ENCODE data around the gene EML5.
A peak's percentile ranks its signal among the peaks of the same experiment; 100 is the strongest.

The EML5 gene

DNA sequence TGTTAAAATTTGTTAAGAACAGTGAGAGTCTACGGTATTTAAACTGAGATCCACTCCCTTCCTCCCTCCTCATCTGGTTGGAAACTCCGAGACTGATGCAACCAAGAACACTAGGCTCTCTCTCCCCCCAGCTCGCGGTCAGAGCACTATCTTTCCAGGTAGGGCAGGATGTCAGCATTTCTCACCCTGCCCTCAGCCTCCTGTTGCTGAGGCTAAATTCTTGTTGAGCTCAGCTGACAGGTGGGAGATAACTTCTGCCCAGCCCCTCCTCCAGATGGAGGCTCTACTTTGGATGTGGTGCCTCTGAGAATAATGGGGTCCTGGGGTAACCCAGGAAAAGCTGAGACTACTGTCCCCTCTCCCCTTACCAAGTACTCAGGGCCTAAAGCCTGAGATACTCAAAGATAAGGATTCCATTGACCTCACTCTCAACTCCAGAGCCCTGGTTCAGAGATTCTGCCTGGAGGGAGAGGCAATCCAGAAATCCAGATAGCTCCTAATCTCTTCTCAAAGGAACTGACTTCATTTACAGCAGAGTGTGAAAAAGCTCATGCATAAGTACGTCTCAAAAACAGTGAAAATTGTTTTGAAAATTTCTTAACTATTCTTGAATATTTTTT, 110.1 kb downstream of the EML5 start:
- TF ChIP-seq, protein P1, sequence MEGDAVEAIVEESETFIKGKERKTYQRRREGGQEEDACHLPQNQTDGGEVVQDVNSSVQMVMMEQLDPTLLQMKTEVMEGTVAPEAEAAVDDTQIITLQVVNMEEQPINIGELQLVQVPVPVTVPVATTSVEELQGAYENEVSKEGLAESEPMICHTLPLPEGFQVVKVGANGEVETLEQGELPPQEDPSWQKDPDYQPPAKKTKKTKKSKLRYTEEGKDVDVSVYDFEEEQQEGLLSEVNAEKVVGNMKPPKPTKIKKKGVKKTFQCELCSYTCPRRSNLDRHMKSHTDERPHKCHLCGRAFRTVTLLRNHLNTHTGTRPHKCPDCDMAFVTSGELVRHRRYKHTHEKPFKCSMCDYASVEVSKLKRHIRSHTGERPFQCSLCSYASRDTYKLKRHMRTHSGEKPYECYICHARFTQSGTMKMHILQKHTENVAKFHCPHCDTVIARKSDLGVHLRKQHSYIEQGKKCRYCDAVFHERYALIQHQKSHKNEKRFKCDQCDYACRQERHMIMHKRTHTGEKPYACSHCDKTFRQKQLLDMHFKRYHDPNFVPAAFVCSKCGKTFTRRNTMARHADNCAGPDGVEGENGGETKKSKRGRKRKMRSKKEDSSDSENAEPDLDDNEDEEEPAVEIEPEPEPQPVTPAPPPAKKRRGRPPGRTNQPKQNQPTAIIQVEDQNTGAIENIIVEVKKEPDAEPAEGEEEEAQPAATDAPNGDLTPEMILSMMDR (IDR thresholded peaks at IDR 0.05; ENCODE audit: extremely low read depth, insufficient read depth, missing control alignments) = no peak
- in situ Hi-C loops (cut with MboI; ENCODE audit: low pct_unique_long_range_greater_than_20kb, low sequenced_read_pairs, unreplicated experiment) = no loop called here
- DNase-seq (ENCODE audit: low spot score) = no peak

DNA sequence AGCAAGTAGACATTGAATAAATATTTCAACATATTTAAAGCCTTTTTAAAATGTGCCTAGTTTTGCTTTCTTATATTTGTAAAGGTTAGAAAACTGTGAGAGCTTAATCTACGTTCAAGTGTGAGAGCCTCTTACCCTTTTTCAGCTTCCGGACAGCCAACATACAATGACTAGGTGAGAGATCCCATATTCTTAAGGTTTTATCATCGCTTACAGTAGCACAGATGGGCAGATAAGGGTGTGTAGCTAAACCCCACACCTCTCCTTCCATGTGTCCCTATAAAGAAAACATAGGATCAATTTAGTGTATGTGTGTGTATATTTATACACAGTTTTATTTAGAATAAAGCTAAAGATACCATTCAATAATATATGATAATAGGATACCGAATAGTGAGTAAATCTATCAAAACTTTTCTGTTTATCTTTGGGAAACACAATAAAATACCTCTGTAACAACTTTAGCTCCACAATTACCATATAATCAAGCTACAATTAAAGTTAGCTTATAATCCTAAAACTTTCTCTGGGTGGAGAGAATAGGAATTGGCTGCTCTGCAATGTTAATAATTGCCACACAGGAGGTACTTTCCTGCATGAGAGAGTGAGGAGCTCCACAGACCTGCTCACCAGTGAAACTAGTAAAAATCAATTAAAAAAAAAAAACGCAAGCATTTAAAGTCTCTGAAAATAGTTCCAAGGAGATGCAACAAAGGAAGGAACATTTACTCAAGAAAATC, 110.8 kb downstream of the EML5 start:
- TF ChIP-seq, protein P1 (IDR thresholded peaks at IDR 0.05; ENCODE audit: extremely low read depth, insufficient read depth, missing control alignments) = no peak
- no peak for DNase-seq (ENCODE audit: low spot score)
- in situ Hi-C loops (cut with MboI; ENCODE audit: low pct_unique_long_range_greater_than_20kb, low sequenced_read_pairs, unreplicated experiment) = no loop called here

DNA sequence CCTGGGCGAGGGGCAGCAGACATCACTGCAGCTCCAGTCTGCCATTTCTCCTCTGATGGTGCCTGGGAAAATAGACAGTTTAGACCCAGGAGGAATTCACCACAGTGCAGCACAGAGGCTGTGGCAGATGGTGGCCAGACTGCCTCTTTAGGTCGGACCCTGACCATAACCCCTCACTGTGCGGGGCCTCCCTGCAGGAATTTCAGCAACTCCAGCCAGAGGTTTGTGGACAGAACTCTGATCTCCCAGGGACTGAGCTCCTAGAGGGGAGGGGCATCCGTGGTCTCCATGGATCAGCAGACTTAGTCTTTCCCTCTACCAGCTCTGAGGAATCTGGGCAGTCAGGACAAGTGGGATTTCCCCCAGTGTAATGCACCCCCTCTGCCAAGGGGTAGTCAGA, 123.4 kb downstream of the EML5 start:
- in situ Hi-C loops (cut with MboI; ENCODE audit: low pct_unique_long_range_greater_than_20kb, low sequenced_read_pairs, unreplicated experiment) = loop anchor here (25.0 kb wide), 1 partner anchor 193 kb away; no protein-coding TSS in a partner anchor
- TF ChIP-seq, protein P1 (IDR thresholded peaks at IDR 0.05; ENCODE audit: extremely low read depth, insufficient read depth, missing control alignments) = no peak
- no peak for DNase-seq (ENCODE audit: low spot score)

DNA sequence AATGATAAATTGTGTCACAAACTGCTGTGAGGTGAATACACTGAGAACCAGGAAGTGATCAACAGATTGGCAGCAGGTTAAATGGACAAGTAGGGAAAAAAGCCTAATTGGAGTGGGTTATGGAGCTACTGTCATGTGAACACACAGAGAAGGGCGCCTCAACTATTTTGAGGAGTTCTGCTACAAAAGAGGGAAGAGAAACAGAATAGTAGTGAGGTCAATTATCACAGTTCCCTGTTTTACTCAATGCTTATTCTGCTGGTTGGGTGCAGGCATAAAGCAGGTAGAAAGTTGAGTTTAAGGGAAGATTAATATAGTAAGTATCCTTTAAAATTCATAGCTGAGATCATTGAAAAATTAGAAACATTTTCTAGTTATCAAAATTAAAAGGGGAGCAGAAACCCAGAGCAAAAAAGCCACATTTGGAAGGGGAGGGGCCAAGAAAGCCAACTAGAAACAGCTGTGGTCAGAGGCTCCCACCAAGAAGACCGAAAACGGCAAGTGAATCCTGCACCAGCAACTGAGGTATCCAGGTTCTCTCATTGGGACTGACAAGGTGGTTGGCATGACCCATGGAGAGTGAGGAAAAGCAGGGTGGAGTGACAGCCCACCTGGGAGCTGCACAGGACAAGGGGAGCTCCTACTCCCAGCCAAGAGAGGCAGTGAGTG, 124.2 kb downstream of the EML5 start:
- in situ Hi-C loops (cut with MboI; ENCODE audit: low pct_unique_long_range_greater_than_20kb, low sequenced_read_pairs, unreplicated experiment) = loop anchor here (25.0 kb wide), 1 partner anchor 194 kb away; no protein-coding TSS in a partner anchor
- TF ChIP-seq, protein P1 (IDR thresholded peaks at IDR 0.05; ENCODE audit: extremely low read depth, insufficient read depth, missing control alignments) = no peak
- DNase-seq (ENCODE audit: low spot score) = peak; percentile 25

DNA sequence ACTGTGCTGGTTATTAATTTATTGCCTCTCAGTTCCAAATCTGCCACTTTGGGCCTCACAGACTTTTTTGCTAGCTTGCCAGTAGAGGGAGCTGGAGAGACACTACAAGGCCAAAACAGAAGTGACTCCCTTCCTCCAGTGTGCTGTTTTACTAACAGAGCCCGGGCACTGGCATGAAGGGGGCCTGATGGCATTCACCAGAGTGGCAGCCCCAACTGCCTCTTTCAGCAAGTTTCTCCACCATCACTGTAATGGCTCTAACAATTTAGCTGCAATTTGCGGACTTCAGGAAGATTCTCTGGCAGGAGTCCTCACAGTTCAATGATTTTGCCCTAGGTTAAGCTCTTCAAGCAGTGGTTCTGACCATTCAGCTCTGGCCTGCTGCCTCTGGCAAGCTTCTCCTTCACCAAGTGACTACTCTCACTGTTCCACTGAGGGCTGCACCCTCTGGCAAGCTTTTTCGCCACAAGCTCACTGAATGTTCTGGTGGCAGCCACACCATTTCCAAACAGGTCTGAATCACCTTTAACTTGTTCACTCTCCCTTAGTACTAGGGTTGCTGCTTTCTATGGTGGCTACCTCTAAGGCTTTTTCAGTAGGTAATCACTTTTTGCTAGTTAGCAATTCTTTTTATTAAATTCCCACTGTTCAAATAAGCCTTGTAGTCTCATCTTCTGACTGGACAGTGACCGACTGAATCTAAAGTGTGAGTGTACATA, 125.0 kb downstream of the EML5 start:
- peak; percentile 56 for DNase-seq (ENCODE audit: low spot score)
- TF ChIP-seq, protein P1 (IDR thresholded peaks at IDR 0.05; ENCODE audit: extremely low read depth, insufficient read depth, missing control alignments) = peak; percentile 85
- in situ Hi-C loops (cut with MboI; ENCODE audit: low pct_unique_long_range_greater_than_20kb, low sequenced_read_pairs, unreplicated experiment) = loop anchor here (25.0 kb wide), 1 partner anchor 195 kb away; no protein-coding TSS in a partner anchor

DNA sequence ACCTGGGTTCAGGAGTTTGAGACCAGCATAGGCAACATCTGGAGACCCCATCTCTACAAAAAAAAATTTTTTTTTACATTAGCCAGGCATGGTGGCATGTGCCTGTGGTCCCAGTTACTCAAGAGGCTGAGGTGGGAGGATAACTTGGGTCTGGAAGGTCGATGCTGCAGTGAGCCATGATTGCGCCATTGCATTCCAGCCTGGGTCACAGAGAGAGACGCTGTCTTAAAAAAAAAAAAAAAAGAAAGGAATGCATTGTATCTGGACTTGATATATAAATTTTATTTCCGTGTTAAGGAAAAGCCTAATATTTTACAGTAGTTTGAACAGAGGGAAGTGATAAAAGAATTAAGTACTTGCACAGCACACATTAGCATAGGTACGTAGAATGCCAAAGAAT, 132.7 kb downstream of the EML5 start:
- in situ Hi-C loops (cut with MboI; ENCODE audit: low pct_unique_long_range_greater_than_20kb, low sequenced_read_pairs, unreplicated experiment) = loop anchor here (25.0 kb wide), 1 partner anchor 202 kb away; no protein-coding TSS in a partner anchor
- TF ChIP-seq, protein P1 (IDR thresholded peaks at IDR 0.05; ENCODE audit: extremely low read depth, insufficient read depth, missing control alignments) = no peak

More for the DNA sequence above, 132.7 kb downstream of the EML5 start:
- DNase-seq (ENCODE audit: low spot score) = no peak

All from GM13977 (cell line).